OCI-LY1 (cell line): ENCODE measurements around the gene EZH2.

ENCODE experiments used
- H2AFZ ChIP-seq: fragments of 200-600 bp; sonication (generic), shearing (Covaris generic); 2 replicates; pipeline ENCODE4 v1.6.0; 2014; ENCODE audit warnings: antibody characterized with exemption, mild to moderate bottlenecking, low read length
- H3F3A ChIP-seq: fragments of 200-600 bp; sonication (generic), shearing (Covaris generic); 2 replicates; pipeline ENCODE4 v1.6.0; 2014; ENCODE audit warnings: mild to moderate bottlenecking, antibody characterized with exemption, low read length, moderate library complexity; ENCODE audit not compliant: insufficient read depth
- H3K27ac ChIP-seq: fragments of 200-600 bp; sonication (generic); 2 replicates; pipeline ENCODE4 v1.5.1; 2014; ENCODE audit warnings: low read length, mixed run types, mild to moderate bottlenecking, low read depth; ENCODE audit not compliant: poor library complexity, severe bottlenecking
- H3K27me3 ChIP-seq: fragments of 200-600 bp; sonication (generic); 2 replicates; pipeline ENCODE4 v1.6.0; 2014; ENCODE audit warnings: antibody characterized with exemption, mild to moderate bottlenecking, low read length, moderate library complexity; ENCODE audit not compliant: insufficient read depth
- H3K36me3 ChIP-seq: fragments of 200-600 bp; sonication (generic); 2 replicates; pipeline ENCODE4 v1.6.1; 2014; ENCODE audit warnings: mild to moderate bottlenecking, antibody characterized with exemption, low read length, moderate library complexity, mixed read lengths; ENCODE audit not compliant: insufficient read depth
- H3K4me1 ChIP-seq: fragments of 200-600 bp; sonication (generic); 2 replicates; pipeline ENCODE4 v1.5.1; 2014; ENCODE audit warnings: mild to moderate bottlenecking, low read length, moderate library complexity; ENCODE audit not compliant: insufficient read depth, severe bottlenecking
- H3K4me2 ChIP-seq: fragments of 200-600 bp; sonication (generic), shearing (Covaris generic); 2 replicates; pipeline ENCODE4 v1.6.1; 2014; ENCODE audit warnings: low read length
- H3K4me3 ChIP-seq: fragments of 200-600 bp; sonication (generic); 2 replicates; pipeline ENCODE4 v1.5.1; 2014; ENCODE audit warnings: low read length, low read depth, mild to moderate bottlenecking, mixed read lengths; ENCODE audit not compliant: poor library complexity, severe bottlenecking
- H3K79me2 ChIP-seq: fragments of 200-600 bp; shearing (Covaris generic); 2 replicates; pipeline ENCODE4 v1.6.1; 2016; ENCODE audit warnings: mixed run types, low read length, mixed read lengths; ENCODE audit not compliant: insufficient read depth
- H3K9ac ChIP-seq: fragments of 200-600 bp; sonication (generic), shearing (Covaris generic); 2 replicates; pipeline ENCODE4 v1.6.1; 2014; ENCODE audit warnings: mild to moderate bottlenecking, low read length, mixed read lengths
- H3K9me2 ChIP-seq: fragments of 200-600 bp; sonication (generic), shearing (Covaris generic); 2 replicates; pipeline ENCODE4 v1.6.1; 2014; ENCODE audit warnings: low read depth, mild to moderate bottlenecking, low read length, mixed read lengths
- H3K9me3 ChIP-seq: fragments of 200-600 bp; shearing (Covaris generic); 2 replicates; pipeline ENCODE4 v1.6.1; 2014; ENCODE audit warnings: low read length, mixed read lengths
- H4K20me1 ChIP-seq: fragments of 200-600 bp; sonication (generic), shearing (Covaris generic); 2 replicates; pipeline ENCODE4 v1.6.0; 2016; ENCODE audit warnings: mild to moderate bottlenecking, low read length; ENCODE audit not compliant: insufficient read depth
- CTCF ChIP-seq: fragments of 200-600 bp; sonication (generic), shearing (Covaris generic); IDR thresholded peaks from 2 replicates; pipeline ENCODE4 v1.5.1; 2017; ENCODE audit warnings: mild to moderate bottlenecking, antibody characterized with exemption, low read length, moderate library complexity, mixed read lengths
- EZH2 ChIP-seq: fragments of 200-600 bp; sonication (generic), shearing (Covaris generic); IDR thresholded peaks from 2 replicates; pipeline ENCODE4 v1.8.0; 2017; ENCODE audit warnings: borderline replicate concordance, mixed run types, mild to moderate bottlenecking, antibody characterized with exemption, low read length, moderate library complexity, mixed read lengths

Gene EZH2

GRCh38 chr7:148893071-148893470 lies 9.0 kb upstream of the EZH2 start:
- Histone ChIP-seq H3K36me3 (no peaks in the 10 kb centered on the region), H3K4me3 (no peak overlapping the region), H3K9ac (no peak overlapping the region), H3F3A (no peaks in the 10 kb centered on the region), H2AFZ (no peak overlapping the region), H3K4me1 (no peaks in the 10 kb centered on the region), H3K9me3 (no peaks in the 10 kb centered on the region), H3K27me3 (no peaks in the 10 kb centered on the region), H3K27ac (no peak overlapping the region), H3K79me2 (no peaks in the 10 kb centered on the region), H3K9me2 (no peaks in the 10 kb centered on the region), H3K4me2 (no peak overlapping the region), H4K20me1 (no peaks in the 10 kb centered on the region)
- TF ChIP-seq EZH2 (no peak), CTCF (no peak)

- Histone ChIP-seq H3F3A (peaks cover 5% of the 10 kb centered on the region; the same call in 1 of the 2 replicates), H3K4me3 (no peak overlapping the region), H3K9me2 (no peaks in the 10 kb centered on the region), H3K9ac (no peak overlapping the region), H3K4me2 (no peak overlapping the region), H3K9me3 (no peaks in the 10 kb centered on the region), H3K27ac (no peak overlapping the region), H4K20me1 (no peaks in the 10 kb centered on the region), H3K4me1 (peaks cover 6% of the 10 kb centered on the region), H2AFZ (no peak overlapping the region), H3K79me2 (peaks cover 4% of the 10 kb centered on the region; the same call in 1 of the 2 replicates), H3K36me3 (no peaks in the 10 kb centered on the region; the same call in 1 of the 2 replicates), H3K27me3 (no peaks in the 10 kb centered on the region)
- TF ChIP-seq EZH2 (no peak), CTCF (no peak)
Observed at GRCh38 chr7:148888300-148888699, 4.2 kb upstream of the EZH2 start.

GRCh38 chr7:148886844-148887243 lies 2.8 kb upstream of the EZH2 start:
- Histone ChIP-seq H3K27ac (no peak overlapping the region), H3K9me3 (no peaks in the 10 kb centered on the region), H3K36me3 (no peaks in the 10 kb centered on the region; the same call in none of the 2 replicates), H2AFZ (no peak overlapping the region), H3K27me3 (no peaks in the 10 kb centered on the region), H3K4me1 (peaks cover 14% of the 10 kb centered on the region), H3K9ac (no peak overlapping the region), H3K79me2 (peaks cover 18% of the 10 kb centered on the region), H3F3A (peaks cover 5% of the 10 kb centered on the region; the same call in 1 of the 2 replicates), H3K4me3 (no peak overlapping the region), H3K9me2 (no peaks in the 10 kb centered on the region), H3K4me2 (no peak overlapping the region), H4K20me1 (peaks cover 4% of the 10 kb centered on the region; the same call in 1 of the 2 replicates)
- TF ChIP-seq EZH2 (no peak), CTCF (no peak)
